B cell (primary cell): ENCODE results near the gene RSU1. TPM values are rescaled to one million over a fixed set of nuclear protein-coding genes. Genes with fewer than 3 reads are reported as not detected.

Source experiments
- ATAC-seq: fragments of 200-7000 bp; cut with Tn5 transposase; one replicate; pipeline ENCODE4 v1.10.0; 2021; ENCODE audit warnings: low read depth, mild to moderate bottlenecking, moderate number of reproducible peaks, moderate library complexity
- CTCF ChIA-PET: fragments of 350-600 bp; sonication (Branson Sonifier 250); formaldehyde crosslinking; loops from one replicate; lab custom pipeline; 2021; ENCODE audit warnings: antibody characterized with exemption, inconsistent platforms; lab: Charles Lee
- POLR2A ChIA-PET: fragments of 350-600 bp; sonication (Branson Sonifier 250); formaldehyde crosslinking; loops from one replicate; lab custom pipeline; 2021; ENCODE audit warnings: antibody characterized with exemption; lab: Charles Lee
- DNase-seq: peaks from one replicate; pipeline ENCODE4 v3.0.0; 2013
- H2AFZ ChIP-seq: 2 replicates; pipeline ENCODE4 v1.6.1; 2012; ENCODE audit warnings: mild to moderate bottlenecking, low read depth, low read length; ENCODE audit not compliant: insufficient read depth, poor library complexity, severe bottlenecking
- H3K27ac ChIP-seq, 2 donors: 1 replicate in 1 of 2; 2 replicates in 1 of 2; pipeline ENCODE4 v1.5.1; 2012 to 2013; ENCODE audit warnings: low read length in 2 of 2, mild to moderate bottlenecking in 2 of 2, moderate library complexity in 1 of 2
- H3K27me3 ChIP-seq, 4 experiments: fragments of 200-600 bp in 1 of 4; sonication (generic) in 1 of 4; replicated peaks in 1 of 4; 1 replicate in 2 of 4; 2 replicates in 2 of 4; pipeline versions ENCODE4 v1.6.1 to v1.7.0; 2013 to 2016; ENCODE audit warnings: low read length in 3 of 4, mild to moderate bottlenecking in 2 of 4, mixed read lengths in 1 of 4, moderate library complexity in 1 of 4; ENCODE audit not compliant: insufficient read depth in 4 of 4, control insufficient read depth in 3 of 4; ENCODE audit errors: control extremely low read depth in 1 of 4
- H3K36me3 ChIP-seq, 2 experiments: replicated peaks in 1 of 2; 1 replicate in 1 of 2; 2 replicates in 1 of 2; pipeline versions ENCODE4 v1.6.1 to v1.7.1; 2013; ENCODE audit warnings: low read length in 1 of 2; ENCODE audit not compliant: insufficient read depth in 2 of 2, control insufficient read depth in 1 of 2; ENCODE audit errors: control extremely low read depth in 1 of 2, extremely low read depth in 1 of 2
- H3K4me1 ChIP-seq, 2 donors: fragments of 200-600 bp in 1 of 2; sonication (generic) in 1 of 2; 1 replicate in 1 of 2; 2 replicates in 1 of 2; pipeline versions ENCODE4 v1.5.1 to v1.6.1; 2013 to 2017; ENCODE audit warnings: low read length in 2 of 2; ENCODE audit not compliant: control insufficient read depth in 2 of 2, insufficient read depth in 2 of 2
- H3K4me2 ChIP-seq: replicated peaks from 2 replicates; pipeline ENCODE3; 2012; ENCODE audit warnings: mild to moderate bottlenecking, low read depth, low read length; ENCODE audit not compliant: poor library complexity, severe bottlenecking
- H3K4me3 ChIP-seq, 5 experiments: fragments of 200-600 bp in 1 of 5; sonication (generic) in 1 of 5; 1 replicate in 3 of 5; 2 replicates in 2 of 5; pipeline versions ENCODE4 v1.5.1 to v1.7.0; 2011 to 2016; ENCODE audit warnings: low read length in 4 of 5, mild to moderate bottlenecking in 4 of 5, low read depth in 2 of 5, control low read depth in 1 of 5, moderate library complexity in 1 of 5; ENCODE audit not compliant: insufficient read depth in 1 of 5; ENCODE audit errors: control extremely low read depth in 1 of 5, extremely low read depth in 1 of 5
- H3K79me2 ChIP-seq: fragments of 200-600 bp; sonication (generic); one replicate; pipeline ENCODE4 v1.6.0; 2016; ENCODE audit warnings: low read length; ENCODE audit not compliant: control insufficient read depth, insufficient read depth
- H3K9ac ChIP-seq: fragments of 200-600 bp; sonication (generic); 2 replicates; pipeline ENCODE4 v1.6.1; 2017; ENCODE audit warnings: mild to moderate bottlenecking, low read length, moderate library complexity
- H3K9me3 ChIP-seq, 3 donors: one replicate each; pipeline versions ENCODE4 v1.6.1 to v1.7.1; 2013; ENCODE audit warnings: low read length in 2 of 3; ENCODE audit not compliant: control insufficient read depth in 2 of 3, insufficient read depth in 1 of 3; ENCODE audit errors: control extremely low read depth in 1 of 3
- H4K20me1 ChIP-seq: 2 replicates; pipeline ENCODE4 v1.6.0; 2012; ENCODE audit warnings: mild to moderate bottlenecking, low read length; ENCODE audit not compliant: insufficient read depth, control insufficient read depth, poor library complexity, severe bottlenecking
- H3K27ac Mint-ChIP-seq: one replicate; pipeline ENCODE4 v1.8.0; 2021; ENCODE audit warnings: mixed read lengths
- H3K27me3 Mint-ChIP-seq: one replicate; pipeline ENCODE4 v1.8.0; 2021; ENCODE audit warnings: mixed read lengths
- H3K4me1 Mint-ChIP-seq: one replicate; pipeline ENCODE4 v1.8.0; 2021; ENCODE audit warnings: mixed read lengths
- H3K4me3 Mint-ChIP-seq: one replicate; pipeline ENCODE4 v1.8.0; 2021; ENCODE audit warnings: mixed read lengths
- H3K9me3 Mint-ChIP-seq: one replicate; pipeline ENCODE4 v1.8.0; 2022; ENCODE audit warnings: mixed read lengths; ENCODE audit not compliant: insufficient read depth
- EZH2 ChIP-seq: IDR thresholded peaks from 2 replicates; pipeline ENCODE4 v1.6.1; 2012; ENCODE audit warnings: borderline replicate concordance, low read depth, mild to moderate bottlenecking, moderate library complexity, low read length; ENCODE audit not compliant: insufficient read depth, poor library complexity, severe bottlenecking
- WGBS: methylation state at CpG from one replicate; pipeline ENCODE4 v1.1.5; 2013; ENCODE audit warnings: missing lambda C conversion rate; ENCODE audit not compliant: insufficient coverage; 5-methylcytosine and 5-hydroxymethylcytosine counted together
- intact Hi-C: fragments of 100-400 bp; cut with micrococcal nuclease; formaldehyde crosslinking; loops from one replicate; pipeline ENCODE4 v1.10.0; 2022
- polyA plus RNA-seq: library from polyadenylated mRNA; depleted of rRNA; stranded (reverse); fragments of >200 nt; gene quantifications from 2 replicates; pipeline ENCODE4 v1.2.3, GENCODE V29; 2012
- total RNA-seq, 2 donors: library from RNA; stranded (reverse); fragments of 120-200 nt in 1 of 2; gene quantifications; 1 replicate in 1 of 2; 2 replicates in 1 of 2; pipeline versions ENCODE4 v1.2.3 to v1.2.4, GENCODE V29; 2013 to 2022
- TF ChIP-seq, protein P1 (sequence below): fragments of 200-600 bp; IDR thresholded peaks from one replicate; pipeline ENCODE4 v1.8.0; 2022; ENCODE audit warnings: antibody characterized with exemption, mild to moderate bottlenecking

Gene RSU1
- total and polyA plus RNA-seq, 2 donors (not counting 1 experiment from before 2014, with no cell fraction given) = 33.4 to 41.1 TPM

DNA sequence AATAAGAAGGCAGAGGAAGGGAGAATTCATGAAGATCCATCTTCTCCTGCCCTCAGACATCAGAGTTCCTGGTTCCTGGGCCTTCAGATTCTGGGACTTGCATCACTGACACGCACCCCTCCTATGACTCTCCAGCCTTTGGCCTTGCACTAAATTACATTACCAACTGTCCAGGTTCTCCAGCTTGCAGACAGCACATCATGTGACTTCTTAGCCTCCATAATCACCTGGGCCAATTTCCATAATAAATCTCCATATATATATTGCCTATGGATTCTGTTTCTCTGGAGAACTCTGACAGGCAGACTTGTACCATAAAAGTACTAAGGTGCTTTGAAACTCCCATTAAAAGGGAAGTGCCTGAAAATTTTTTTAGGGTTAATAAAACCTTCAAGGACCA lies 23.2 kb downstream of the RSU1 start:
- Mint-ChIP-seq H3K9me3 (no peaks in the 10 kb centered on the region), H3K27ac (no peak overlapping the region), H3K27me3 (no peaks in the 10 kb centered on the region), H3K4me1 (peaks cover 8% of the 10 kb centered on the region), H3K4me3 (no peak overlapping the region)
- TF ChIP-seq, protein P1, sequence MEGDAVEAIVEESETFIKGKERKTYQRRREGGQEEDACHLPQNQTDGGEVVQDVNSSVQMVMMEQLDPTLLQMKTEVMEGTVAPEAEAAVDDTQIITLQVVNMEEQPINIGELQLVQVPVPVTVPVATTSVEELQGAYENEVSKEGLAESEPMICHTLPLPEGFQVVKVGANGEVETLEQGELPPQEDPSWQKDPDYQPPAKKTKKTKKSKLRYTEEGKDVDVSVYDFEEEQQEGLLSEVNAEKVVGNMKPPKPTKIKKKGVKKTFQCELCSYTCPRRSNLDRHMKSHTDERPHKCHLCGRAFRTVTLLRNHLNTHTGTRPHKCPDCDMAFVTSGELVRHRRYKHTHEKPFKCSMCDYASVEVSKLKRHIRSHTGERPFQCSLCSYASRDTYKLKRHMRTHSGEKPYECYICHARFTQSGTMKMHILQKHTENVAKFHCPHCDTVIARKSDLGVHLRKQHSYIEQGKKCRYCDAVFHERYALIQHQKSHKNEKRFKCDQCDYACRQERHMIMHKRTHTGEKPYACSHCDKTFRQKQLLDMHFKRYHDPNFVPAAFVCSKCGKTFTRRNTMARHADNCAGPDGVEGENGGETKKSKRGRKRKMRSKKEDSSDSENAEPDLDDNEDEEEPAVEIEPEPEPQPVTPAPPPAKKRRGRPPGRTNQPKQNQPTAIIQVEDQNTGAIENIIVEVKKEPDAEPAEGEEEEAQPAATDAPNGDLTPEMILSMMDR = no peak
- no peak for TF ChIP-seq EZH2
- H2AFZ ChIP-seq = no peak overlapping the region
- H3K27ac ChIP-seq = no peak overlapping the region
- peaks cover 50% of the 10 kb centered on the region for H3K79me2 ChIP-seq
- no peaks in the 10 kb centered on the region for H4K20me1 ChIP-seq
- DNase-seq = no peak
- POLR2A ChIA-PET = no interaction called here
- H3K27me3 ChIP-seq = no peaks in the 10 kb centered on the region
- no peak overlapping the region for H3K9ac ChIP-seq
- H3K4me2 ChIP-seq = no peak overlapping the region
- CTCF ChIA-PET = interaction anchor here (1.5 kb wide), 1 partner anchor 16 kb away, joined by 3 read pairs; no protein-coding TSS in a partner anchor
- WGBS = 100% methylated on average over 1 of the region's 1 CpG
- H3K9me3 ChIP-seq = no peaks in the 10 kb centered on the region
- intact Hi-C loops = no loop called here
- no peak for ATAC-seq
- no peaks in the 10 kb centered on the region for H3K4me1 ChIP-seq
- peaks cover 0 to 1% of the 10 kb centered on the region in 2 experiments for H3K36me3 ChIP-seq
- H3K4me3 ChIP-seq = no peak overlapping the region

DNA sequence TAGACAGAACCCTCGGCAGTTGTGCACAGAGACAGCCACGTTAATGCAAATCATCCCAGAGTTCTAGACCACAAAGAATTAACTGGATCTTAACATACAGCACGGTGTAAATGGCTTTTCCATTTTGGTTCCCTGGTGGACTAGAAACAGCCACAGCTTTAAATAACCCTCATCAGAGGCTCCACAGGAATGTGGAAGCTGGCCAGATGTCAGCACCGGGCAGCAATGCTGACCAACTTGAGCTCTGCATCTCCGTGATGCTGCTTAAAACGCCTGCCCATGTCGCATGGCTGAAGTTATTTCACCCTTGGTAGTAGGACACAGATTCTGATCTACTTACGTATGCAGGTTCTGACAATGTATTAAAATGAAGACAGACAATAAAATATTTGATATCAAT lies 24.5 kb downstream of the RSU1 start:
- Histone ChIP-seq H3K9me3 (no peaks in the 10 kb centered on the region), H3K4me2 (no peak overlapping the region), H3K79me2 (peaks cover 38% of the 10 kb centered on the region), H2AFZ (no peak overlapping the region), H3K27me3 (no peaks in the 10 kb centered on the region), H4K20me1 (no peaks in the 10 kb centered on the region), H3K27ac (no peak overlapping the region), H3K4me1 (peaks cover 7 to 9% of the 10 kb centered on the region in 2 donors), H3K36me3 (peaks cover 0 to 1% of the 10 kb centered on the region in 2 experiments), H3K9ac (no peak overlapping the region), H3K4me3 (no peak overlapping the region)
- Mint-ChIP-seq H3K4me1 (peaks cover 12% of the 10 kb centered on the region), H3K27ac (no peak overlapping the region), H3K9me3 (no peaks in the 10 kb centered on the region), H3K27me3 (no peaks in the 10 kb centered on the region), H3K4me3 (no peak overlapping the region)
- intact Hi-C loops = no loop called here
- ChIA-PET CTCF (interaction anchor here (1.1 kb wide), 1 partner anchor 14 kb away, joined by 5 read pairs; no protein-coding TSS in a partner anchor), POLR2A (no interaction called here)
- WGBS = 88% methylated on average over 5 of the region's 8 CpGs
- no peak for DNase-seq
- TF ChIP-seq, protein P1 = no peak
- no peak for TF ChIP-seq EZH2
- no peak for ATAC-seq
